GM19239 (cell line): ENCODE data around the gene YPEL2.

ENCODE experiments used
- DNase-seq: peaks from one replicate; pipeline ENCODE4 v3.0.0; 2011; ENCODE audit warnings: low spot score; ENCODE audit not compliant: insufficient read length
- FAIRE-seq: peaks from 2 replicates; lab custom pipeline; 2011; peaks lifted over from hg19 to GRCh38; lab: Jason Lieb, UNC

The YPEL2 gene

DNA sequence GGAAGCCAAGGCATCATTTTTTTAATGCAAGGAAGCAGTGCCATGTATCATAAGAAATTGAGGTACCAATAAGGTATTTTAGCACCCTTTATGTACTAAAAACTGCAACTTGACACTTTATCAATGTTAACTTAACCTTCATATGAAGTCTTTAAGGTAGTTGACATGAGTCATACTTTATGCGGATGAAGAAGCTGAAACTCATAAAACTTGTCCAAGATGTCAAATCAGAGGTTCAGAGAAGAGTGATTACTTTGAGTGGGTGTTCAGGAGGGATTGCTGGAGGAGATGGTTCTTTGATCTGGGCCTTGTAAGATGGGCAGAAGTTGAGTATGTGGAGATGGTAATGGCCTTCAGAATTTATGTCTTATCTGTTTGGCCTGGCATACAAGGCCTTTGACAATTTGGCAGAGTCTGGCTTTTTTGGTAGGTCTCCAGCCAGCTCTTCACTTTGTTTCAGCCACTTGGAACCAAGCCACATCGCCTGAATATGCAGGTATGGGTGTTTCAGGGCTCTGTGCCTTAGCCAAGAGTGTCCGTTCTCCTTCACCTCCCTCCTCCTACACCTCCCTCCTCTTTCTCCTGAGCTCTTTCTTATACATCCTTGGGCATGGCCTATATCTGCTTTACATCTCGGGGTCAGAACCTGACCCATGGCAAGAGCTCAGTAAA is 23.7 kb downstream of the YPEL2 start:
- DNase-seq = no peak

DNA sequence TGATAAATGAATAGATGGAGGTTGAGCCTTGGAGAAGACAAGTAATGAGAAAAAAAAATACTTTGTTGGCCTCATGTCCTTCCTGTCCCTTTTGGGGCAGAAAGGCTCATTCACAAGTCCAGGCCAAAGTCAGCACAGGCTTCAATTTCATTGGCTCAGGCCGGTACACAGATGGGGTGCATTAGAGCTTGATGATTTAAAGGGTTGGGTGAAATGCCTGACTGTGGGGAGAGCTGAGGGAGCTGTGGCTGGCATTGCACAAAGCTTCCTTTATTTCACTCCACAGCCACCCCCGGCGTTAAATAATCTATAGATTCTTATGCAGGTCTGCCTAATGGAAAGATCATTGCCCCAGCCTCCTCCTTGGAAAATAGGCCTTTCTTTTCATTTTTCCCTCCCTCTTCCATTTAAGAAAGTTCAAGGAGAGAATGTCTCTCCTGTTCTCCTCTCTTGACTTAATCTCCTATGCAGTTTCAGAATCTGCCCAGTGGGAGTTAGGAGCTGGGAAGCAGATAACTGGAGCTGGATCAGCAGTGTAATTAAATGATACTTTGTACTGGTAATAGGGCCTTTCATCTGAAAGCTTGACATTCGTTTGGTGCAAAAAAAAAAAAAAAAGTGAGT is 24.4 kb downstream of the YPEL2 start:
- FAIRE-seq = no peak

More for the DNA sequence above, 23.7 kb downstream of the YPEL2 start:
- FAIRE-seq = no peak

DNA sequence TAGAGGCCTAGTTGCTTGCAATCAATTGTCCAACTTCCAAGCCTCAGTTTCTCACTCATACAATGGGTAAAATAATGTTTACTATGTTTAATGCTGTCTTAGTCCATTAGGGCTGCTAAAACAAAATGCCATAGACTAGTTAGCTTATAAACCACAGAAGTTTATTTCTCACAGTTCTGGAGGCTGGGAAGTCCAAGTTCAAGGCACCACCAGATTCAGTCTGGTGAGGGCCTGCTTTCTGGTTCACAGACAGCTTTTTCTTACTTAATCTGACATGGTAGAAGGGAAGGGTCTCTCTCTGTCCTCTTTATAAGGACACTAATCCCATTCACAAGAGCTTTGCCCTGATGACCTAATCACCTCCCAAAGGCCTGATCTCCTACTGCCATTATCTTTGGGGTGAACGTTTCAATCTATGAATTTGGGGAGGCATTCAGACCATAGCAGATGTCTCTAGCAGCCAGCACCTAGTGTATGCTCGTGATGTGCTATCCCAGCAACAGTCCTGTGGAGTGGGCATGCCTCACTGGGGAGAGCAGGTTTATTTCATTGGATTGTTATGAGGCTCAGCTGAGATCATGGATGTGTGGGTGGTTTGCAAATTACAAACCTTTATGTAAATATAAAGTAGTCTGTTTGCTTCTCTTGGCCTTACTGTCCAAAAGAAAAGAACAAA is 25.2 kb downstream of the YPEL2 start:
- FAIRE-seq (no peak), DNase-seq (no peak)

More for the DNA sequence above, 24.4 kb downstream of the YPEL2 start:
- no peak for DNase-seq

DNA sequence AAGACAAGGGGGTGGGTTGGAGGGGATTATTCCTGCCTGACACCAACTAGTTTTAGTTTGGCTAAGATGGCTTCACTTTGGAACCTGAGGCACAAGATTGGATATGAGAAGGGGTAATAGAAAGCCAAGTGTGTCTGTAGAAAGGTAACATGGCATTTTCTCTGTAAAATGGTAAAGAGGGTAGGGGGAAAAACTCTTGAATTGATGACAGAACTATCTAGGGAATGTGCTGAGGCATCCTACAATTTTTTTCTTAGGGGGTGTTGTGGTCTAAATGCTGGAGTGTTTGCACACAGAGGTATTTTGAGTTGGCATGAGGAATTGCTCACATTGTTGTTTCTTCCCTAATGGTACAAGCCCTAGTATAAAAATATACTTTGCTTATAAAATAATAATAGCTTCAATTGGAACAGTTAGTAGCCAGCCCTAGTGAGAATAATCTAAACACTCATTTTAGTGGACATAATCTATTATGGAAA is 25.8 kb downstream of the YPEL2 start:
- FAIRE-seq (no peak), DNase-seq (no peak)

DNA sequence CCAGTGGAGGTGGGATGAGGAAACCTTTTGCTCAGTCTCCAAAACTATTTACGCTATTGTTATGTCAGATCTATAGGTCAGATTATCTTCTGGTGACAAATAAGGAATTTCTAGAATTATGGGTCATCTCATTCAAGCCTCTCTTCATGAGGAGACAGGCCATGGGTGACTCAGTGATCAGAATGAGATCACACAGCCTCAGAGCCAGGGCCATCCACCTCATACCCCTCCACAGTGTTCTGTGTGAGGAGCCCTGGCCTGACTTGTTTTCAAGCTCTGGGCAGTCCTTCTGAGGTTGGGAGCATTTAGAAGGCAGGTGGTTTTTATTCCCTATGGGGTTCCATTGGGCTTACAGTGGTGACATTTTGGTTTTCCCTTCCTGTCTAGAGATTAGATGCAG is 26.5 kb downstream of the YPEL2 start:
- DNase-seq = no peak

DNA sequence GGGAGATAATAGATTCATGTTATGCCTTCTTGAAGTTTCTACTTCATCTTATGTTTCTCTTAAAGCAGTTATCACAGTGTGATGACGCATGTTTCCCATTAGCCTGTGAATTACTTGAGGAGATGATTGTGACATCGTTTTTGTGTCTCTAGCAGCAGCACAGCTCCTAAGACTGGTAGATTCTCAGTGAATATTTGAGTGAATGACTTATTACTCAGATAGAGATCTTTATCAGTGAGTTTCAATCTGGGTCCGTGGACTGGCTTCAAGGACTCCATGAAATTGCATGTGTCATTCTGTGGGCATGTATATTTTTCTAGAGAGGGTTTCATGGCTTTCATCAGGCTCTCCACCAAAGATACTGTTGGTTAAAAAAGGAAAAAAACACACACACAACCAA is 29.9 kb downstream of the YPEL2 start:
- DNase-seq = no peak
- FAIRE-seq = no peak

More for the DNA sequence above, 26.5 kb downstream of the YPEL2 start:
- no peak for FAIRE-seq

DNA sequence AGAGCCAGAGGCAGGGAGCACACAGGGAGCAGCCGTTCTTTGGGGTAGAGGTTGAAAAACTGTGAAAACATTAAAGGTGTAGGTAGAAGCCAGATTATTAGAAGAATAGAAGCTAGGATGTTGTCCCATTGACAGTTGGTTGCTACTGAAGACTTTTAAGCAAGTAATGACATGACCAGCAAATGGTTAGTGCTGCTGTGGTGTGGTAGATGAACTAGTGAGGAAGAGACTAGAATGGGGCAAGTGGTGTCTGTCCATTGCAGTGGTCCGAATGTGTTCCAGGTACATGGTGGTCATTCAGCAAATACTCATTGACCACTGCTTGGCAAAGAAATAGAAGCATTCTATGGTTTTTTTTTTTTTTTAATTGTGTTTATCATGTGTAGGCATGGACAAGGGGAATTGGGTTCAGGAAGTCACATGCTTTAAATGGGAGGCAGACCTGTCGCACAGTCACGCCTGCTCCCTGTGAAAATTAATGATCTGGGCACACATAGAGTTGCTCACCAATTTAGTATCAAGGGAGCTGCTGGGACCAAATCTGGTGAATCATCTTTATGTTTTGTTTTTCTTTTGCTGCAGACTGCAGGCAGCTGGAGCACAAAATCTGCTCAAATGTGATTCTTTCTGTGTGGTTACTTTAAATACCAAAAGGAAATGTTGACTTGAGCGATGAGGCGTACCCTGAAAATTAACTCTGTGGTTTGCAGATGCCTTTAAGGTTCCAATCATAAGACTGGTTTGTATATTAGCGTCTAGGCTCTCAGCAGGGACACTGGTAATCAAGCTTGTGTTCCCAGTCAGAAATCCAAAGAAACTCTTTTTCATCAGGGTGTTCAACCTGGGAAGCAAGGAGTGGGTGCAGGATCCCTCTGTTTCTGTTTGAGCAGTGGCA is 30.7 kb downstream of the YPEL2 start:
- FAIRE-seq (peak; percentile 81), DNase-seq (no peak)

DNA sequence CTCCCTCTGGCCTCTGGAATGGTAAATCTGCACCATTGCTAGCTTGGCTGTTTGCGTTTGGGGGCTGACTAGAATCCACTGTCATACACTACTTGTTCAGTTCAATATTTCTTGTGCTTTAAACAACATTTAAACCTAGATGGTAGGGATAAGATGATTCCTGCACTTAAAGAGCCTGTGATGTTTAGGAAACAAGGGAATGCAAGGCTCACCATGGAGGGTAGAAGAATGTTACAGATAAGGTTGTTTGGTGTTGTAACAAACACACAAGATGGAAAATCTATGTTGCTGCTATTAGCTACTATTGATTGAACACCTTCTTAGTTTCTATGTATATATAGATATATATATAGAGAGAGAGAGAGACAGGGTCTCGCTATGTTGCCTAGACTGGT is 31.4 kb downstream of the YPEL2 start:
- FAIRE-seq = peak; percentile 31
- no peak for DNase-seq

DNA sequence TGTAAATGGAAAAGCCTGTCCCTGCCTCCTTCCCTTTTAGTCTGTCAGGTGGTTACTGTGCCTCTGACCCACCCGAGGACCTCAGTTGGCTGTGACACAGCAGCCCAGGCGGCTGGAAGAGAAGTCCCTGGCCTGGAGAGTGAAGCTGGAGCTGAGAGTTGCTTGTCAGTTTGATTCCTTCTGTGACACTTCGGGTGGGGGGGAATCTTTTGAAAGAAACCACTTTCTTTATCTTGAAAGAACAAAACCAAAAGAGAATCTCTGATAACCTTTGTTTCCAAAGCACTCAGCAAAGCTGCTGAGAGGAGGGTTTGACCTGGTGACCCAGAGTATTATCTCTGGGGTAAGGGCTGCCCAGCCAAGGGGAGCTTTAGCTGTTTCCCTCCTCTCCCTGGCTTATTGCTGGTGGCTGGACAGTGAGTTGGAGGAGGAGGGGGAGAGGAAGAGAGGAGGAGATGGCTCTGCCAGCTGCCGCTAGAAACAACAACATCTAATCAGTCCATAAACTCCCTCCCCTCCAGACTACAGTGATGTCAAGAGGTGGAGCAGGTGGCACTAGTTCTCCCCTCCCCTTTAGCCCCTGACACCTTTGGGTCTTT is 34.0 kb downstream of the YPEL2 start:
- DNase-seq (no peak), FAIRE-seq (no peak)

DNA sequence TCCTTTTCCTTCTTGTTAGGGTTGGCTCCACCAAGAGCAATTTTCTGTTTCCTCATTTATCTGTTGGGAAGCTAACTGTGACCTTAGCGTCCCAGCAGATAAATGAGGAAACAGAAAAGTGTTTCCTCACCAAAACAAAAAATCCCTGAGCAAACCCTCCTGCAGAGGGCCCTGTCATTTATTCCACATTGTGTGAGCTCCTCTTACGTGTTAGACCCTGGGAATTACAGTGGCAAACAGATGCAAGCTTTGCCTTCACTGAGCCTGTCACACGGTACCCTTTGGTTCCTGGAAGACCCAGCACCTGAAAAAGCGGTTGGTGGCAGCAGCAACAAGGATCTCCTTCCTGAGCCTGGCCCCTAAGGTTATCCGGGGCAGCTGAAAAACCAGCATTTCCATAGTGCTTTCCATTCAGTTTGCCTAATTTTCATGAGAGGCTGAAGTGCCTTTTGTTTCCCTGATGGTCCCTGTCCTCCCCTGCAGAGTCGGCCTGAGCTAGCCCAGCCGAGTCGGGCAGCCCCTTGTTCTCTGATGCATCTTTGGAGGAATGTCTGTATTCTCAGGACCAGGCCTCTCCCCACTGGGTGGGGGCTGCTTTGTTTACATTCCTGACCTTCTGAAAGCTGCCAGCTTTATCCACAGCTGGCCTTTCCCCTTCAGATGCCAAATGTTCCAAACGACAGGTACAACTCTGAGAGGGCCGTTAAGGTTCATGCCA is 34.7 kb downstream of the YPEL2 start:
- DNase-seq (no peak), FAIRE-seq (no peak)

DNA sequence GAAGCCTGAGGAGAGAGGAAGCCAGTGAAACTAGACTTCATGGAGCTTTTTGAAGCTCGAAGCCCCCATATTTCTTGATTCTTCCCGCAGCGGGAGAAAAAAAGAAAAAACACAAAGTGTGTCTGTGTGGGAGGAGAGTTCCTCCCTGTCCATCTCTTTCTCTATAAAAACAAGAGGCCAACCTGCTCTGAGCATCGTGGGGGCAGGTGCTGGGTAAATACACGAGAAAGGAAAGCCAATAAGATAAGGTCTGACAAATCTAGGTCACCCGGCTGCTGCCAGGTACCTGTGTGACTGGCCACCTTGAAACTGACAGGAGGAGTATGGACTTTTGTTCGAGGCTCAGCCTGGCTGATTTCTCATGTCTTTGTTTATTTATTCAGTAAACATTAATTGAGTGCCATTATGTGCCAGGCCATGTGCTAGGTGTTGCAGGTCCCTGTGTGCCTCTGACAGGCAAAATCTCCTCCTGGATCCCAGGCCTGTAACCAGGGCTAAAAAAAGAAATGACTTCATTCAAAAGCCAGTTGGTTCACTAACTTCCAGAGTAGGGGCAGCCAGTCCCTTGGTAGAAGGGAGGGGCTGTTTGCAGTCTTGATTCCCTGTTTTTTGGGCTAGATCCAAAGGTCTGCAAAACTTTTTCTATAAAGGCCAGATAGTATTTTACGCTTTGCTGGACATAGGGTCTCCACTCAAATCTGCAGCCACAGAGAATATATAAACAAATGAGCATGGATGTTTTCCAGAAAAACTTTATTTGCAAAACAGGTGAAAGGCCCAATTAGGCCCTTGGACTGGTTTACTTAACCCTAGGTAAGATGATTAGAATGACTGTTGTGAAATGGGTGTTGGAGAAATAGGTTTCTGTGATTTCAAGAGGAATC is 35.6 kb downstream of the YPEL2 start:
- no peak for DNase-seq
- FAIRE-seq = no peak

DNA sequence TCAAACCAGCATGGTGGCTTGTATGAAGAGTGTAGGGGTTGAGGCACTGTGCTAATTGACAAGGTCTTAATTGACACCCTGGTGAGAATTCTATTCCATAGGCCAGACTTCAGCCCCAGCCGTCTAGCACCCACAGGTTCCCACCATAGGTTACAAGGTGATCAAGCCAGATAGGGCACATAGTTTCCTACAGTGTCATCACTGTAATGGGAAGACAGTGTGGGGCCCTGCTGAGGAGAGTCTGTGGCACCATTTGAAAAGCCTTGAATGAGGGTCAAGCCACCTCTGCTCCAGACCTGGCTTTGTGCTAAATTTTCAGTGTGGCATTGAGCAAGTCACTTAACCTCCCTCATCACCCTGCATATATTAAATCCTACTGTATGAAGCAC is 36.2 kb downstream of the YPEL2 start:
- FAIRE-seq (no peak), DNase-seq (no peak)

DNA sequence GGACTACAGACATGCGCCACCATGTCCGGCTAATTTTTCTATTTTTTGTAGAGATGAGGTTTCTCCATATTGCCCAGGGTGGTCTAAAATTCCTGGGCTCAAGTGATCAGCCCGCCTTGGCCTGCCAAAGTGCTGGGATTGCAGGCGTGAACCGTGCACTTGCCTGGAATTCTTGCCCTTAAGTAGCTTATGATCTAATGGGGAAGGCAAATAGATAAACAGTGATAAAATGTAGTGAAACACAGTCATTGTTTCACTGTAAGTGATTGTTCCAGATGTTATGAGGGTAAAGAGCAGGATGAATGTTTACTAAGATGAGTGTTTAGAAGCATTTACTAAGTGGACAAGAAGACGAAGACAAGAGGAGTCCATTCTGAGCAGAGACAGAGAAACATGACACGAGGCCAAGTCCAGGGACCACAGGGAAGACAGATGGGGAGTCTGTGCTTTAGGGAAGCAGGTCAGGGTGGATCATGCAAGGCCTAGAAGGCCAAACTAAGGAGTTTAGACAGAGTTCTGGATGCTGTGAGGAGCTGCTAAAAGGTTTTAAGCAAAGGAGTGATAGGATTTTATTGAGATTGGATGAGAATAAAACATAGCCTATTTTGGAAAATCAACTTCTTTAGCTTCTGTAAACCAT is 36.9 kb downstream of the YPEL2 start:
- FAIRE-seq (no peak), DNase-seq (no peak)

DNA sequence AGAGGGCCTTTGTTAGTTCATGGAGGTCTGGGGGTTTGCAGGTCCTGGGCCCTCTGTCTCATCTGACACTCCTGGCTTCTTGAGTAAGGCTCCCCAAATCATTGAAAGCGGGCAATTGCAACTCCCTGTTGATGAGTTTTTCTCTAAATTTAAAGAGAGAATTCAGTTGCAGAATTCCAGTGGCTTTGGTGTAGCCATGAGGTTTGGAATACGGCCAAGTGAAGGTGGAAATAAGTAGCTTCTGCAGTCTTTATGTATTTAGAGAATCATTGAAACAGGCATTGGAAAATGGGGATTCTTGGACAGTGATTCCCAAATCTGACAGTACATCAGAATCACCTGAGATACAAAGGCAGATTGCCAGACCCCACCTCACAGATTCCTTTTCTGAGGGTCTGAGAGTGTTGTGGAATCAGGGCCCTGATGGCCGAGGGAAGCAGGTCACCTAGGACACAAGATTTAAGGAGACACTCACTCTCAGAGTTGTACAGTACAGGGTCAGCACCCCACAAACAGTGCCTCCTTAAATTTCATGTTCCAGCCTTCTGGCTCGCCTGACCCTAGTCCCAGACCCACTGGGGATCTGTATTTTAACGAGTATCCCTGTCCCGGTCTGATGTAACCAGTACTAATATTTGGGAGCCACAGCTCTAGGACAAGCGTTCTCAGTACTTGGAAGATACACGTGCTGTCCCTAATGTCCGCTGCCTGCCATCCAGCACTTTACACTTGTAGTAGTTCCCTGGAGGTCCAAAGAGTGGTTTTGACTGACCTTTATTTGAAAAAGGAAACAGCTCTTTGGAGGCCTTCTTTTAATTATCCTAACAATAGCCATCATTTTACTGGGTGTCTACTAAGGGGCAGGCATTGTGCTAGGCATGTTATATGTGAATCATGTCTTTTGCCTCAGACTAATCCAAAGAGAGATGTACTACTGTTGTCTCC is 37.8 kb downstream of the YPEL2 start:
- no peak for DNase-seq
- no peak for FAIRE-seq

DNA sequence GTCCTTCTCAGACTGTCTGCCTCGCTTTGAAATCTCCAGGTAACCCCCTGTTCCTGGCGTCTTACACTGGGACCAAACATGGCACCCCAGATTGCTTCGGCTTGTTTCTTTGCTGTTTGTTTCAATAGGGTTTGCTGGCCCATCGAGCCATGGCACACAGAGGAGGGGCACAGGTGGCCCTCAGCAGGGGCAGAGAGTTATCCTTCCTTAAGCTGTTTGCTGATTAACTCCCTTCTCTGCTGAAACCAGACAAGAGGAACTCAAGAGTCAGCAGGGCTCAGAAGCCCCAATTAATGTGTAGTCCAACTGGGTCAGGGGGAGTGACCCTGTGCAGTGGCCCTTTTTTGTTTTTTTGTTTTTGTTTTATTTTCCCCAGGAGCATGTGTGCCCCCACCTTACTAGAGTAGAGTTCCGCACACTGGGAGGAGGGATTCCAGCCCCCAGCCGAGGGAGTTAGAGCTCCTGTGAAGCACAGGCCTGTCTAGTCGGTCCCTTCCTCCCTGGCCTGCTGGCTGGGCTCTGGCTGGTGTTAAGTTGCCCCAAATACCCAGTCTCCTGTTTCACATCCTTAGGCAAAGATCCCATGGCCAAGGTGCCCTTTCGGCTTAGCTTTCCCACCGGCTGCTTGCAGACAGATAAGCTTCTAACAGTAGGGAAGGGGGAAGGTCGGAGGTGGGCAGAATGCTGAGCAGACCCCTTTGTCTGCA is 39.3 kb downstream of the YPEL2 start:
- DNase-seq (no peak), FAIRE-seq (no peak)

DNA sequence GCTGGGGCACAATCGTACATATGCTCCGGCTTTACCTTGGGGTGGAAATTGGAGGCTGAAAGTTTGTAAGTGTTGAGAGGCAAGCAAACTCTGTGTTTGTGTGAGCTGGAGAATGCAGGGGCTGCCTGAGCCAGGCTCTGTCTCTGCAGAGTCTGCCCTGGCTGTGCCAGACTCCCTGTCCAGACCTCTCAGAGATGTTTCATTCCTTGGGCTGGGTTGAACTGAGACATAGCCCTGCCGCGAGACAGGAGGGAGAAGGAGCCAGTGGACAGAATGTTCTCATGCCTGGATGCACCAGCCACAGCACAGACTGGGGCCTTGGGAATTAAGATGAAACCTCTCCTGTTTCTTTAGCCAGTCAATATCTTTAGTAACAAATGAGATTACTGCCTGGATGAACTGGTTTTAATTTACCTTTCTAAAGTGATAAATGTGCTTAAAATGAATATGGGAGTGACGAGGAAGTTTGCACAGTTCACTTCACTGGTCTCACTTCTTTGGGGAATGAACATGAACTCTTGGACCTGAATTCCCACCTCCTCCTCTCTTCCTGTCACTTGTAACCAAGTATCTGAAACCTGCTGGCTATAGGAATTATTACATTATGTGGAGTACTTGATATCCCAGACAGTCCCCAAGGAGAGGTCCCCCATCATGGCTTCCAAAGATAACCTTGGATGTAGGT is 40.1 kb downstream of the YPEL2 start:
- peak; percentile 21 for FAIRE-seq
- DNase-seq = no peak
